Body of pancreas (tissue), 4 donors: ENCODE measurements around the gene KLHL36. TPM values are rescaled to one million over a fixed set of nuclear protein-coding genes. Genes with fewer than 3 reads are reported as not detected.

ENCODE experiments used
- ATAC-seq: fragments of 150-250 bp; one replicate; pipeline ENCODE4 v1.9.1; 2016
- DNase-seq, 4 donors: peaks; one replicate each; pipeline ENCODE4 v3.0.0-alpha.2; 2019
- H3K27ac ChIP-seq, 4 donors: fragments of 200-600 bp; sonication (generic); 1 replicate in 3 of 4; 2 replicates in 1 of 4; pipeline versions ENCODE4 v1.5.1 to v1.6.1; 2016 to 2019; ENCODE audit warnings: mild to moderate bottlenecking in 1 of 4, mixed read lengths in 1 of 4, moderate library complexity in 1 of 4
- H3K27me3 ChIP-seq, 2 donors: fragments of 200-600 bp; sonication (generic); one replicate each; pipeline ENCODE4 v1.6.0; 2016; ENCODE audit warnings: mild to moderate bottlenecking in 1 of 2
- H3K36me3 ChIP-seq, 2 donors: fragments of 200-600 bp; sonication (generic); replicated peaks in 1 of 2; 2 replicates each; pipeline ENCODE4 v1.5.1; 2016; ENCODE audit warnings: low read depth in 2 of 2; ENCODE audit not compliant: insufficient read depth in 1 of 2
- H3K4me1 ChIP-seq: fragments of 200-600 bp; sonication (generic); one replicate; pipeline ENCODE4 v1.6.0; 2016
- H3K4me3 ChIP-seq, 2 donors: fragments of 200-600 bp; sonication (generic); 1 replicate in 1 of 2; 2 replicates in 1 of 2; pipeline ENCODE4 v1.5.1; 2016 to 2019
- H3K9me3 ChIP-seq, 3 donors: fragments of 200-600 bp; sonication (generic); 1 replicate in 2 of 3; 2 replicates in 1 of 3; pipeline ENCODE4 v1.5.1; 2016
- CTCF ChIP-seq, 7 experiments: fragments of 450-650 bp in 4 of 7; fragments of 200-600 bp in 3 of 7; sonication (generic) in 3 of 7; IDR thresholded peaks; one replicate each; pipeline ENCODE4 v1.5.1; 2016 to 2019; ENCODE audit warnings: antibody characterized with exemption in 7 of 7
- POLR2A ChIP-seq, 3 donors: fragments of 450-650 bp; IDR thresholded peaks; one replicate each; pipeline ENCODE4 v1.6.1; 2016; ENCODE audit warnings: antibody characterized with exemption in 3 of 3, mild to moderate bottlenecking in 2 of 3
- WGBS, 2 donors: methylation state at CpG; one replicate each; pipeline ENCODE4 v1.1.5; 2017; 5-methylcytosine and 5-hydroxymethylcytosine counted together
- intact Hi-C: fragments of 100-400 bp; cut with DNase I; formaldehyde crosslinking; loops from one replicate; pipeline ENCODE4 v1.15.1; 2023
- total RNA-seq, 2 donors: library from RNA; depleted of rRNA; stranded (reverse); fragments of >200 nt; gene quantifications; one replicate each; pipeline ENCODE4 v1.1.0, GENCODE V29; 2016

KLHL36 gene
- total RNA-seq, 2 donors from 2014 or later = 39.7 to 50.8 TPM

DNA sequence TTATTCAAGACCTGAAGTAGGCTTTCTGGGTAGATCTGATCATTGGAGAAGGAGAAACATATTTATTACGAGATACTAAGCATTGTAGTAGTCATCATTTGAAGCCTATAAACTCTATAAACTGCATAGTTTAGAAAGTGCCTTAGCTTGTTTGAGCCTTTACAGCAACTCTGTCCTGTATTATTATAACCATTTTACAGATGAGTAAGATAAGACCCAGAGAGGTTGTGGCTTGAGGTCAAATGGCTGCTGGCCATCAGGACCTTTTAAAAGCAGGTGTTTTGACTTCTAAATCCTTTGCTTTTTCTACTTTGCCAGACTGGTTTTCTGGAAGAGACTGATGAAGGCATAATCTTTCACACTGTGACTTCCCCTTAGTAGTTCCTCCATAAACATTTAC lies 58.5 kb downstream of the KLHL36 start:
- 87 to 92% methylated on average over 1 of the region's 1 CpG for WGBS, 2 donors
- ATAC-seq (no peak), DNase-seq (no peak)
- H3K4me1 ChIP-seq = peaks cover 24% of the 10 kb centered on the region
- TF ChIP-seq POLR2A (IDR thresholded peaks at IDR 0.05) (no peak), CTCF (IDR thresholded peaks at IDR 0.05) (no peak)
- H3K27ac ChIP-seq = no peak overlapping the region
- no peaks in the 10 kb centered on the region for H3K9me3 ChIP-seq
- no peaks in the 10 kb centered on the region for H3K27me3 ChIP-seq
- intact Hi-C loops = no loop called here
- H3K4me3 ChIP-seq = no peak overlapping the region
- H3K36me3 ChIP-seq = no peaks in the 10 kb centered on the region

GRCh38 chr16:84709609-84710008 lies 61.3 kb downstream of the KLHL36 start:
- TF ChIP-seq CTCF (IDR thresholded peaks at IDR 0.05) (no peak), POLR2A (IDR thresholded peaks at IDR 0.05) (no peak)
- WGBS, 2 donors = 87 to 90% methylated on average over 10 of the region's 10 CpGs
- Histone ChIP-seq H3K9me3 (no peaks in the 10 kb centered on the region), H3K4me3 (no peak overlapping the region), H3K4me1 (peaks cover 32% of the 10 kb centered on the region), H3K27ac (no peak overlapping the region), H3K27me3 (no peaks in the 10 kb centered on the region), H3K36me3 (no peaks in the 10 kb centered on the region)
- no peak for ATAC-seq
- no peak for DNase-seq
- intact Hi-C loops = no loop called here

GRCh38 chr16:84710686-84711085 lies 62.4 kb downstream of the KLHL36 start:
- H3K27me3 ChIP-seq = no peaks in the 10 kb centered on the region
- no peak overlapping the region for H3K4me3 ChIP-seq
- H3K36me3 ChIP-seq = no peaks in the 10 kb centered on the region
- WGBS, 2 donors = 89 to 92% methylated on average over 11 of the region's 11 CpGs
- TF ChIP-seq CTCF (IDR thresholded peaks at IDR 0.05) (no peak), POLR2A (IDR thresholded peaks at IDR 0.05) (no peak)
- ATAC-seq = no peak
- no peaks in the 10 kb centered on the region for H3K9me3 ChIP-seq
- DNase-seq = no peak
- peaks cover 28% of the 10 kb centered on the region for H3K4me1 ChIP-seq
- intact Hi-C loops = no loop called here
- no peak overlapping the region for H3K27ac ChIP-seq

Other genes with a start within 250 kb of the KLHL36 start
- gene MEAK7, start 143.9 kb upstream of the KLHL36 start, total RNA-seq = 10 to 100 TPM in 1 of 2 donors, 1 to 10 TPM in 1; 6.7 to 11.2 TPM
- 10 to 100 TPM; 19.7 to 20.4 TPM for gene COTL1, start 30.4 kb upstream of the KLHL36 start, total RNA-seq
- 10 to 100 TPM; 24.6 to 32.3 TPM for gene USP10, start 51.5 kb downstream of the KLHL36 start, total RNA-seq
- 100 to 1,000 TPM in 1 of 2 donors, 10 to 100 TPM in 1; 27.5 to 129 TPM for gene CRISPLD2, start 171.5 kb downstream of the KLHL36 start, total RNA-seq